22Rv1 (cell line): ENCODE results near the gene CNTN5.

Experiments used
- ZFX ChIP-seq: fragments of 450-650 bp; IDR thresholded peaks from 2 replicates; pipeline ENCODE4 v1.6.1; 2017; ENCODE audit warnings: antibody characterized with exemption, borderline replicate concordance
- TF ChIP-seq, protein P1 (sequence below): fragments of 450-650 bp; IDR thresholded peaks from 2 replicates; pipeline ENCODE4 v1.5.1; 2017; ENCODE audit warnings: mild to moderate bottlenecking

DNA sequence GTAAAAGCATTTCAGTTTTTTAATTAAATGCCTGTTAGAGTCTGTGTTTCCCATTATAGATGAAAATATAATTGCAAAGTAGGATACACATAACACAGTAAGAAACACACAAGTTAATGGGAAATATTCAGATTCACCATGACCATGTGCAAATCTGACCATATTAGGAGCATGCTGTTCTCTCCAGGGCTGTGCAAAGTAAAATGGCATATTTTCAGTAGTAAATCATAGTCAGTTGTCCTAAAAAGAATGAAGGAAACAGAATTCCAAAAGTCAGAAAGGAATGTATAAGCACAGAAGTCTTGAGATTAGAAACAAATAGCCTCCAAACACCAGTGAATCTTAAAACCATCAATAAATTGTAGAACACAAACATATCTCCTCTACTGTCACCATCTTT, 44.4 kb downstream of the CNTN5 start:
- TF ChIP-seq, protein P1, sequence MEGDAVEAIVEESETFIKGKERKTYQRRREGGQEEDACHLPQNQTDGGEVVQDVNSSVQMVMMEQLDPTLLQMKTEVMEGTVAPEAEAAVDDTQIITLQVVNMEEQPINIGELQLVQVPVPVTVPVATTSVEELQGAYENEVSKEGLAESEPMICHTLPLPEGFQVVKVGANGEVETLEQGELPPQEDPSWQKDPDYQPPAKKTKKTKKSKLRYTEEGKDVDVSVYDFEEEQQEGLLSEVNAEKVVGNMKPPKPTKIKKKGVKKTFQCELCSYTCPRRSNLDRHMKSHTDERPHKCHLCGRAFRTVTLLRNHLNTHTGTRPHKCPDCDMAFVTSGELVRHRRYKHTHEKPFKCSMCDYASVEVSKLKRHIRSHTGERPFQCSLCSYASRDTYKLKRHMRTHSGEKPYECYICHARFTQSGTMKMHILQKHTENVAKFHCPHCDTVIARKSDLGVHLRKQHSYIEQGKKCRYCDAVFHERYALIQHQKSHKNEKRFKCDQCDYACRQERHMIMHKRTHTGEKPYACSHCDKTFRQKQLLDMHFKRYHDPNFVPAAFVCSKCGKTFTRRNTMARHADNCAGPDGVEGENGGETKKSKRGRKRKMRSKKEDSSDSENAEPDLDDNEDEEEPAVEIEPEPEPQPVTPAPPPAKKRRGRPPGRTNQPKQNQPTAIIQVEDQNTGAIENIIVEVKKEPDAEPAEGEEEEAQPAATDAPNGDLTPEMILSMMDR = no peak
- no peak for TF ChIP-seq ZFX
